DOHH2 (cell line): ENCODE measurements around the gene RBBP8NL.

Experiments
- H3F3A ChIP-seq: fragments of 200-600 bp; sonication (generic), shearing (Covaris generic); 2 replicates; pipeline ENCODE4 v1.6.0; 2016; ENCODE audit warnings: antibody characterized with exemption, mild to moderate bottlenecking; ENCODE audit not compliant: control insufficient read depth, insufficient read depth
- H3K27ac ChIP-seq: fragments of 200-600 bp; sonication (generic); 2 replicates; pipeline ENCODE4 v1.5.1; 2014; ENCODE audit warnings: low read depth, mild to moderate bottlenecking, low read length, moderate library complexity
- H3K27me3 ChIP-seq: fragments of 200-600 bp; sonication (generic); 2 replicates; pipeline ENCODE4 v1.6.1; 2014; ENCODE audit warnings: mild to moderate bottlenecking, low read length, mixed read lengths; ENCODE audit not compliant: control insufficient read depth
- H3K36me3 ChIP-seq: fragments of 200-600 bp; sonication (generic); 2 replicates; pipeline ENCODE4 v1.6.1; 2014; ENCODE audit warnings: mild to moderate bottlenecking, low read length, moderate library complexity, mixed read lengths; ENCODE audit not compliant: control insufficient read depth
- H3K4me1 ChIP-seq: fragments of 200-600 bp; sonication (generic); 2 replicates; pipeline ENCODE4 v1.6.1; 2014; ENCODE audit warnings: mild to moderate bottlenecking, low read length, mixed read lengths; ENCODE audit not compliant: control insufficient read depth
- H3K4me2 ChIP-seq: fragments of 200-600 bp; sonication (generic); 2 replicates; pipeline ENCODE4 v1.6.0; 2014; ENCODE audit warnings: mild to moderate bottlenecking, low read length, moderate library complexity
- H3K4me3 ChIP-seq: fragments of 200-600 bp; sonication (generic); 2 replicates; pipeline ENCODE4 v1.5.1; 2014; ENCODE audit warnings: mild to moderate bottlenecking, low read length, mixed read lengths
- H3K79me2 ChIP-seq: fragments of 200-600 bp; sonication (generic); 2 replicates; pipeline ENCODE4 v1.6.1; 2014; ENCODE audit warnings: mild to moderate bottlenecking, low read length, mixed read lengths; ENCODE audit not compliant: control insufficient read depth
- H3K9me2 ChIP-seq: fragments of 200-600 bp; sonication (generic); replicated peaks from 2 replicates; pipeline ENCODE4 v1.6.1; 2014; ENCODE audit warnings: mild to moderate bottlenecking, low read length, mixed read lengths; ENCODE audit not compliant: control insufficient read depth
- H3K9me3 ChIP-seq: fragments of 200-600 bp; sonication (generic); 2 replicates; pipeline ENCODE4 v1.6.1; 2014; ENCODE audit warnings: antibody characterized with exemption, low read length, mixed read lengths; ENCODE audit not compliant: control insufficient read depth, insufficient read depth
- H4K20me1 ChIP-seq: fragments of 200-600 bp; sonication (generic); 2 replicates; pipeline ENCODE4 v1.6.0; 2014; ENCODE audit warnings: low read depth, mild to moderate bottlenecking, antibody characterized with exemption, low read length, moderate library complexity; ENCODE audit not compliant: control insufficient read depth, insufficient read depth
- CTCF ChIP-seq: fragments of 200-600 bp; sonication (generic); IDR thresholded peaks from one replicate; pipeline ENCODE4 v1.5.1; 2014; ENCODE audit warnings: antibody characterized with exemption, mild to moderate bottlenecking, low read depth, low read length; ENCODE audit not compliant: poor library complexity, severe bottlenecking
- EZH2phosphoT487 ChIP-seq: fragments of 200-600 bp; sonication (generic); IDR thresholded peaks from 2 replicates; pipeline ENCODE4 v1.6.1; 2017; ENCODE audit warnings: borderline replicate concordance, mild to moderate bottlenecking, antibody characterized with exemption, low read length, moderate library complexity, mixed read lengths

Gene RBBP8NL

GRCh38 chr20:62433658-62434497 lies 6.5 kb upstream of the RBBP8NL start:
- Histone ChIP-seq H3K9me2 (no peaks in the 10 kb centered on the region), H3K27me3 (peaks cover 3% of the 10 kb centered on the region; the same call in 1 of the 2 replicates), H3K27ac (no peak overlapping the region), H3K4me2 (no peak overlapping the region), H4K20me1 (0 out of 2 replicates have a peak, but pooled peaks cover 3% of the 10 kb centered on the region), H3K4me3 (no peak overlapping the region), H3K36me3 (no peaks in the 10 kb centered on the region), H3K9me3 (no peaks in the 10 kb centered on the region), H3K4me1 (peaks cover under 1% of the 10 kb centered on the region; the same call in 1 of the 2 replicates), H3K79me2 (no peaks in the 10 kb centered on the region), H3F3A (no peaks in the 10 kb centered on the region)
- TF ChIP-seq EZH2phosphoT487, result no peak
- no peak for TF ChIP-seq CTCF

- Histone ChIP-seq H3K27ac (no peak overlapping the region), H3K36me3 (no peaks in the 10 kb centered on the region), H3K4me3 (no peak overlapping the region), H3K4me2 (no peak overlapping the region), H3K9me3 (no peaks in the 10 kb centered on the region), H4K20me1 (no peaks in the 10 kb centered on the region), H3F3A (no peaks in the 10 kb centered on the region), H3K27me3 (peaks cover 3% of the 10 kb centered on the region; the same call in 1 of the 2 replicates), H3K4me1 (no peaks in the 10 kb centered on the region), H3K9me2 (no peaks in the 10 kb centered on the region), H3K79me2 (no peaks in the 10 kb centered on the region)
- TF ChIP-seq EZH2phosphoT487 (no peak), CTCF (no peak)
Measured at GRCh38 chr20:62430866-62431447, 3.6 kb upstream of the RBBP8NL start.

- Histone ChIP-seq H3K36me3 (no peaks in the 10 kb centered on the region), H3K4me3 (no peak overlapping the region), H3K4me2 (no peak overlapping the region), H3K27me3 (peaks cover 3% of the 10 kb centered on the region; the same call in 1 of the 2 replicates), H3K27ac (no peak overlapping the region), H3K4me1 (no peaks in the 10 kb centered on the region), H3K9me3 (no peaks in the 10 kb centered on the region), H3K79me2 (no peaks in the 10 kb centered on the region), H3F3A (no peaks in the 10 kb centered on the region), H4K20me1 (no peaks in the 10 kb centered on the region), H3K9me2 (no peaks in the 10 kb centered on the region)
- TF ChIP-seq EZH2phosphoT487 (no peak), CTCF (no peak)
Measured at GRCh38 chr20:62430311-62430853, 3.0 kb upstream of the RBBP8NL start.
